GM21390 (cell line): ENCODE data around the gene VSTM2L.

Experiments
- ATAC-seq: cut with Tn5 transposase; IDR thresholded peaks from one replicate; pipeline ENCODE4 v1.9.1; 2021; ENCODE audit not compliant: unreplicated experiment

The VSTM2L gene

DNA sequence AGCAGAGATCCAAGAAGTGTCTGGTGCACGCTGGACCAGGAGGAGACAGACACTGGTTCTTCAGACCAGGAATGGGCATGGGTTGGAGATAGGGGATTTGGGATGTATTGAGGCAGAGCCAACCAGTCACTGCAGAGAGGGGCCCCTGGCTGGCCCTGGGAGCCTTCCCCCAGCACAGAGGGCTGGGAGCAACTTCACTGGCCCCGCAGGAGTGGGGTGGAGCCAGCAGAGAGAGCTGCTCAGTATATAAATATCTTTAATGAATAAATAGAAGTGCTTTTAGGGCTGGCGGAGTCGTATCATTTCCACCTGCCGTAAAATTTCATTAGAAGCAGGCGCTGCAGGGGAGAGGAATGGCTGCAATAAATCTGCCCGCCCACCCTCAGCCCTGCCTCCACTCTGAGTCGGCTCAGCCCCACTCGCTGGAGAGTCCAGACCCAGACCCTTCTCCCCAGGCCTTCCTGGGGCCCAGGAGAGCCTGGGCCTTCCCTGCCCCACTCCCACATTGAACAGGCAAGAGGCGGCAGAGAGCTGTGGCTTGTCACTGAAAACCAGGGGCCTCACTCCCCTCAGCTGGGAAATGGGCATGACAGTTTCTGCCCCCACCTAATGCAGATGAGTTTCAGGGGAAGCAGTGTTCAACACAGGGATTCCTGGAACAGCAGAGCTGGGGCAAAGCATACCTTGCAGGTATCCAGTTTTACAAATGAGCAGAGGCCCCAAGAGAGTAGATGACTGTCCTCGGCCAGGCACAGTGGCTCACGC is 23.9 kb upstream of the VSTM2L start:
- no peak for ATAC-seq

DNA sequence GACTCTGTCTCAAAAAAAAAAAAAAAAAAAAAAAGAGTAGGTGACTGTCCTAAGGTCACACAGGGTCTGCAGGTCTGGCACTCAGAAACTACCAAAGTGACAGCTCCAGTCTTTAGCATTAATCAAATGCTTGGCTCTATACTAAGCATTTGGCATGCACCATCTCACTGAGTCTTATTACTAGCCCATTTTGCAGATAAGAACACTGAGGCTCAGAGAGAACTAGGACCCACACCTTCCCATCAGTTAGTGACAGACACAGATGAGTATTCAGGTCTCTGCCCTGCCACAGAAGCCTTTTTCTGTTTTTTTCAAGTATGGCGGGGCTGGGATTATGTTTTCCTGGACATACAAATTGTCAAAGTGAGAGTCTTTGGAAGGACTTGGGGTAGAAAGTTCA is 23.1 kb upstream of the VSTM2L start:
- no peak for ATAC-seq

DNA sequence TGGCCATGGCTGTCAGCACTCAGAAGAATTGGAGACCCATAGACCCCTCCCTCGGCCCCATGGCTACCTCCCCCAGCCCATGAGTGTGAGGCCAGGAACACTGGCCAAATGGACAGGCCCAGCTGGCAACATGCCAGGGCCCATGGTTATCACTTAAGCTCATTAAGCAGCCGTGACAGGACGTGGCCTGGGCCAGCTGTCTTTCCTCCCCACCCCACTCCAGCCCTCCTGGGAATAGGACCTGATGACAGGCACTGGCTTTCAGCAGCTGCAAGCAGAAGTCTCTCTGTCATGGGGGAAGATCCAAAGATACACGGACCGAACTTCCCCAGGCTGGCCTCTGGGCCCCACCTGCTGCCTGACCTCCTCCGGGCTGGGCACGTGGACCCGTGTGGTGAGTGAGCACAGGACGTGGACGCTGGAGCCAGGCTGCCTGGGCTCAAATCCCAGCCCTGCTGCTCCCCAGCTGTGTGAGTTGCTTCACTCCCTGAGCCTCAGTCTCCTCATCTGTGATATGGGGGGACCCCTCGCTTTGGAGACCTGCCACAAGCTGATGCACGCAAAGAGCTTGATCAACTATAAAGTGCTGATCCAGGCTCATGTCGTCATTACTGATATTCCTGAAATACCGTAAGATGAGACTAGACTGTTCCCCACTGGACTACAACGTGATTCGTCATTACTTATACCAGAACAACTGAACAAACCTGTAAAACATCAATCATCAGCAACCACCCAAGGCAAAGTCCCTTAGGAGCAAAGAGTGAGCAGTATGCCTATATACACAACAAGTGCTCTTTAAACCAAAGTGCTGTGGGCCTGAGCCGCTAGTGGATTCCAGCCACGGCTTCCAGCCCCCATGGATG is 22.0 kb upstream of the VSTM2L start:
- no peak for ATAC-seq

DNA sequence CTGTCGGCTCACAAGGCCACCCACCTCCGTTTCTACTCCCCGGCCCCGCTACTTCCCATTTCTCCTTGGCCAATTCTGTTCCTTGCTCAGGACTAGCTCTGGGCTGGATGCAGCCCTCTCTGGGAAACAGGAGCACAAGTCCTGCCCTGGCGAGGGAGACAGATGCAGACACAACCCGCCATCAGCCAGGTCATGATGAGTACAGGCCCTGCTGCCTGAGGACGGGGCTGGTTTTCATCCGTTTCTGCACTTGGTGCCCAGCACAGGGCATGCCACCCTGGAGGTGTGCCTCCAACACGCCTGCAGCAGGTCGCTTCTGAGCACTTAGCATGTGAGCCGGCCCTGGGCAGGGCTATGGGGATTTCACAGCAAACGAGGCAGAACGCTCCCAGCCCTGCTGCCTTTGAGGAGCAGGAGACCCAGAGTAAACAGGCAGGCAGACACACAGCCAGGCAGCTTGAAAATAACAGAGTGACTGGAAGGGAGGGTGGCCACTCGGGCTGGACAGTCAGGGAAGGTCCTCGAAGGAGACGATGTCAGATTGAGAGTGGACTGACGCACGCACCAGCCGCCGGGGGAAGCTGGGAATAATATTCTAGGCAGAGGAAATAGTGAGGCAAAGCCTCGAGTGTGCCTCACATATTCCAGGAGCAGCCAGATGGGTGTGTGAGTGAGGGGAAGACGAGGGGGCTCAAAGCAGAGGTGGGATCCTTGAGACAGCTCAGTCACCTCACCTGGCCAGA is 21.2 kb upstream of the VSTM2L start:
- ATAC-seq, result no peak

DNA sequence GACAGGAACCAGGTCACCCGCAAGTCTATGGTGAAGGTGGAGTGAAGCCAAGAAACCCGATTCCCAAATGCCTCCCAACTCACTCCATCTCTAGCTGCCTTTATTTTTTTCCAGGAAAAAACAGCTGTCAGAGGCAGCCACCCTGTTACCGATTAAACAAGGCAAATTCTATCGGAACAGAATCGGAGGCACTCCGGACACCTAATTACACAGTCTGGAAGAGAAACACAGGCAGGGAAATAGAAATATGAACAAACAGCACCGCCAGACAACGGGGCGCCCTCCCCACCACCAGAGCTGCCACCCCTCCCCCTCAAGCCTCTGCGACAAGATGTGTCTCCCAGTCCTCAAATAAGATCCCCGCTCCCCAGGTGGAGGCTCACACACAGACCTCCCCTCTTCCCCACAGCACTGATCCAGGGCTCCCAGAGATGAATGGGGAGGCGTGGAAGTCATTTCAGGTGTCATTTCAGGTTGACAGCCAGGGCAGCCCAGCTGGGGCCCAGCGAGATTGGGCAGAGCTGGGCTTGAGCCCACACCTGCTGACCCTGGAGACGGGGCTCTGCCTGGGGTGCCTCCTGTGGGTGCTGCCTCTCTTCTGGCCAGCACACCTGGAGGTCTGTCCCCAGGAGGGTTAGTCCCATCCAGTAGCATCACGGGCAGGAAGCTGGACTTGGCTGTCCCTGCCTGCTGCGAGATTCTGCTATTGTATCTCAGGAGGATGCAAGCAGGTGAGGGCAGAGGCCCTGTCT is 19.8 kb upstream of the VSTM2L start:
- no peak for ATAC-seq

DNA sequence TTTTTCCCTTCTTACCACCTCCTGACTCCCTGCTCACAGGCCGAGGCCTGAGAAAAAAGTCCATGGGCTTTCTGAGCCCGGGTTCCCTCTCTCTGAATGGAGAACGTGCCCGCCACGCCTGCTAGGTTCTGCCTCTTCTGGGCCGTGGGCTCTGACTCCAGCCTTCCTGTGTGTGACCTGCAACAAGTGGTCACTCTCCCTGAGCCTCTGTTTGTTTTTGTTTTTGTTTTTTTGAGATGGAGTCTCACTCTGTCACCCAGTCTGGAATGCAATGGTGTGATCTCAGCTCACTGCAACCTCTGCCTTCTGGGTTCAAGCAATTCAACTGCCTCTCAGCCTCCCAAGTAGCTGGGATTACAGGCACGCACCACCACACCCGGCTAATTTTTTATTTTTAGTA is 17.9 kb upstream of the VSTM2L start:
- no peak for ATAC-seq

DNA sequence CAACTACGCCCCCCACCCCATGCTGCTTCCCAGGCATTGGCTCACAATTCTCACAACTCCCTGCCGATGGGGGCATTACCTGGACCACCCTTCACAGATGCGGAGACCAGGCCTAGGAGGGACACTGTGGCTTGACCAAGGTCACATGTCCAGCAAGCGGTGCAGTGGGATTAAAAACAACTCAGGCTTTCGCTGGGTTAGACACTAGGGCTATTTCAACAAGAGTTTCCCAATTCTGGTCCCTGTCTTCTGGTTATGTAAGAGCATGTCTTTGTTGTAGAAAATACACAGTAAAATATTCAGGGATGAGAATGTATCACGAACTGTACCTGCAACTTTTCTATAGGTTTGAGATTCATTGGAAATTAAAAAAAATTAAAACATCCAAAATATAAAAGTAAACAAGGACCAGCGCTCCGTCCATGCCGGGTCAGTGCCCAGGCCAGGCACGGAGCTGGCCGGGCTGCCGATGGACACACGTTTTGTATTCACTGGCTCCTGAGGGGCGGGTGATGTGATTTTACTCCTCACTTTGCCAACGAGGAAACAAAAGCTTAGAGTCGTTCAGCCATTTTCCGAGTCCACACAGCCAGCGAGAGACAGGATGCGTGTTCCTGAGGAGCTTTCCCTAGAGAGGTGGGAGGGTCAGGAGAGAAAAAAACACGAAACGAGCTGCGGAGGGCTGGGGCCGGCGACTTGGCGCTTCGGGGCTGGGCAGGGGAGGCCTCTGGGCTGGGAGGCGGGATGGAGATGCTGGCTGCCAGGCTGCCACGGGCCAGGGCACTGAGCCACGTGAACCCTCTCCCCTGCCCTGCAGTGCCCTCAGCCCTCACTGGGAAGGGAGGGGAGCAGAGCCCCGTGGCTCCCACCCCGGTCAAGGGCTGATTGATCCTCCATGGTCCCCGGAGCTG is 17.1 kb upstream of the VSTM2L start:
- no peak for ATAC-seq

DNA sequence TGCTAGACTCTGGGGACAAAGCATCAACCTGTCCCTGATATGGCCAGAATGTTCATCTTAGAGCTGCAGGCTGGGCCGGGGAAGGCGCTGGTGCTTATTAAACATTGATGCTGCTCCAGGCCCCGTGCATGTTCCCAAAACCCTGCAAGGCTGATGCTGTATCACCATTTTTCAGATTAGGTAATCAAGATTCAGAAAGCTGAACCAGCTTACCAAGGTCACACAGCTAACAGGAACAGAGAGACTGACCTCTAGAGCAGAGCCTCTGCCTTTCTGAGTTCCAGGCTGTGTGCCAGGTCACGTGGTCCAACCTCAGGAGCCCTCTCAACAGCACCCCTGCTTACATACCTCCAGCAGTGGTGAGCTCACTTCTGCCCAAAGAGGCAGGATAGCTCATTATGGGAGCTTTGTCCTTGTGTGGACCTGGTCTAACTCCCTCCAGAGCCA is 16.1 kb upstream of the VSTM2L start:
- no peak for ATAC-seq

DNA sequence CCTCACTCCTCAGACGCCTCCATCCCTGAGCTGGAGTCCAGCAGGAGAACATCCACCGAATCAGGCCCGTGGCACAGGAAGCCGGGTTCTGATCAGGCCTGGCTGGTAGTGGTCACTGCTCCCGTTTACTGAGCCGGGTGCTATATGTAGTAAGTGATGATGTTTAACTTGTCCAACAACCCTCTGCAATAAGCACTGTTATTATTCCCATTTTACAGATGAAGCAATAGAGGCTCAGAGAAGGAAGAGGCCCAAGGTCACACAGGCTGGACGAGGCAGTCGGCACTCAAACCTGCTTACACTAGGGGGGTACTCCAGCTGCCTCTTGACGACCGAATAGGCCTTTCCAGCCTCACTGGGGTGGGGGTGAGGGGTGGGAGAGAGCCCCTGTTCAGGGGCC is 14.3 kb upstream of the VSTM2L start:
- ATAC-seq, result no peak

DNA sequence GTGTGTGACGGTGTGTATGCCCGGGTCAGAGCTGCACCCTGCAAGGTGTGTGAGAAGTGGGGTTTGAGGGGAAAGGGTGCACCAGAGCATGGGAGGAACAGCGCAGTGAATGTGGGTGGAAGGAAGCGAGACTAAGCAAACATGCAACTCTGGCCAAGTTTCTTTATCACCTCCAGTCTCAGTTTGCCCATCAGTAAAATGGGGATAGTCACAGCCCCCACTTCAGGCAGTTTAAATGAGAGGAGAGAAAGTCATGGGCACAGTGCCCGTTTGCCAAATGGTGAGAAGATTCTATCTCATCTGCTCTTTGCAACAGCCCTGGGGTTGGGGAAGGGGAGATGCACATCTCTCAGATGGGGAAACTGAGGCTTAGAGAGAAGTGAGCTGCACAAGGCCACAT is 12.8 kb upstream of the VSTM2L start:
- ATAC-seq, result no peak

DNA sequence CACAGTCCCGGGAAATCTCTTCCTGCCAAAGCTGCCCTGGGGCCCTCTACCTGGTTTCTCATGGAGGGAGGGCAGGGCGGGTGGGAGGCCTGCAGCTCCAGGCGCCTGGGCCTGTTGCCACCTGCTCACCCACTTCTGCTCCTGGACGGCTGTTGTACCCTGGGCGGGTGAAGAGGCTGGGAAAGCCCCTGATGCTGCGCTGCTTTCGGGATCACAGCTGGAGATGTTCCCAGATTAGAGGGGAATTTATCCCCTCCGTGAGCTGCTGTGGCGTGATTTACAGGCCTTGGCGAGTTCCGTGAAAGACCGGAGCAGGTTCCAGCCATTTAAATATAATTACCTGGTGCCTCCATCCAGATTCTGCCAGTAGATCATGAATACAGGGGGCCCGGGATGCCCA is 12.3 kb upstream of the VSTM2L start:
- ATAC-seq, result no peak

DNA sequence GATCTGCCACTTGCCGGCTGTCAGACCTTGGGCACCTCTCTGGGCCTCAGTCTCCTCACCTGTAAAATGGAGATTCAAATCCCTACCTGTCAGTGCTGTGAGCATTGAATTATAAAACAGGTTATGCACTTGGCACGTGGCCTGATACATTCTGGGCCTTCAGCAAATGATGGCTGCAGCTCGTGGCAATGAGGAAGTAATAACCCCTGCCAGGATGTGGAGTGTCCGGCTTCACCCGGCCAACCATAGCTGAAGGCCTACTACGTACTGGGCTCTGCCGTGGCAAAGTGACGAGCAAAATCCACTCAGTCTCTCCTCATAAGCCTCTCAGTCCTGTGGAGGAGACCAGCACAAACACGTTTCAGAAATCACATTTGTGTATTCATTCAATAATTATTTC is 10.9 kb upstream of the VSTM2L start:
- ATAC-seq, result no peak

DNA sequence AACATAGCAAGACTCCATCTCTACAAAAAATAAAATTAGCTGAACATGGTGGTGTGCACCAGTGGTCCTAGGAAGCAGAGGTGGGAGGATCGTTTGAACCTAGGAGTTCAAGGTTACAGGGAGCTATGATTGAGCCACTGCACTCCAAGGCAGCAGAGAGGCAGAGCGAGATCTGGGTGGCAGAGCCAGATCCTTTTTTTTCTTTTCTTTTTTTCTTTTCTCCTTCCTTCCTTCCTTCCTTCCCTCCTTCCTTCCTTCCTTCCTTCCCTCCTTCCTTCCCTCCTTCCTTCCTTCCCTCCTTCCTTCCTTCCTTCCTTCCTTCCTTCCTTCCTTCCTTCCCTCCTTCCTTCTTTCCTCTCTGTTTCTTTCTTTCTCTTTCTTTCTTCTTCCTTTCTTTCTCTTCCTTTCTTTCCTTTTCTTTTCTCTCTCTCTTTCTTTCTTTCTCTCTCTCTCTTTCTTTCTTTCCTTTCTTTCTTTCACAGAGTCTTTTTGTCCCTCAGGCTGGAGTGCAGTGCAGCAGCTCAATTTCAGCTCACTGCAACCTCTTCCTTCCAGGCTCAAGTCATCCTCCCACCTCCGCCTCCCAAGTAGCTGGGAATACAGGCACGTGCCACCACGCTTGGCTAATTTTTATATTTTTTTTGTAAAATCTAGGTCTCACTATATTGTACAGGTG is 9.2 kb upstream of the VSTM2L start:
- ATAC-seq, result no peak

DNA sequence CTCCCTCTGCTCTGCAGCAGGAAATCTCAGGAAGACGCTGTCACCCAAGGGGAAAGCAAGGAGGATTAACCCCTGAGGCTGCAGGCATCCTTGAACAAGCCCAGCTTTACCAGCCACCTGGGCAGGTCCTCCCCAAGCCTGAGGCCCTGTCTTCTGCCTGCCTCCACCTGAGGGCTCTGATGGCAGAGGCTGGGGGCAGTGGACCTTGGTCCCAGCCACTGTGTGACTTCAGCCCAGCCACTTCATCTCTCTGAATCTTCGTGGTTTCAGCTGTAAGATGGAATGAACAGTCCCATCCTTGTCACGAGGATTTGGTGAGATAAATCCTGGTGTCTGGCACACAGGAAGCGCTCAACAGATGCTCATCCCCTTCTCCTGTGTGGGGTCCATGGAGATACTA is 8.5 kb upstream of the VSTM2L start:
- ATAC-seq, result no peak

DNA sequence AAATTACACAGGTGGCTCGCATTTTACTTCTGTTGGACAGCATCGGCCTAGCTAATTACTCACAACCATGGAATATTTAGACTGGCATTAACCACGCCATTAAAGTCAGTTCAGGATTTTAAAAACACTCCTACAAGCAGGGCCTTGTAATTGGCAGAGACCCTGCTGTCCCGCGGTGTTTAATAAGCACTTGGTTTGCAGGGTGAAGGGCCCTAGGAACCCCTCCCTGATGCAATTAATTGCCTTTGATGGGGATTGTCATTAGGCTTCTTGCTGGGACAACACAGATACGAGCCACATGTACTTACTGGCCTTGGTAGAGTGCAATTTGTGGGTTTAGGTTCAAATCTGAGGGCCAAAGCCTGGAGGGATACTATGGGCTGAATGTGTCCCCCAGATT is 7.8 kb upstream of the VSTM2L start:
- ATAC-seq, result no peak

DNA sequence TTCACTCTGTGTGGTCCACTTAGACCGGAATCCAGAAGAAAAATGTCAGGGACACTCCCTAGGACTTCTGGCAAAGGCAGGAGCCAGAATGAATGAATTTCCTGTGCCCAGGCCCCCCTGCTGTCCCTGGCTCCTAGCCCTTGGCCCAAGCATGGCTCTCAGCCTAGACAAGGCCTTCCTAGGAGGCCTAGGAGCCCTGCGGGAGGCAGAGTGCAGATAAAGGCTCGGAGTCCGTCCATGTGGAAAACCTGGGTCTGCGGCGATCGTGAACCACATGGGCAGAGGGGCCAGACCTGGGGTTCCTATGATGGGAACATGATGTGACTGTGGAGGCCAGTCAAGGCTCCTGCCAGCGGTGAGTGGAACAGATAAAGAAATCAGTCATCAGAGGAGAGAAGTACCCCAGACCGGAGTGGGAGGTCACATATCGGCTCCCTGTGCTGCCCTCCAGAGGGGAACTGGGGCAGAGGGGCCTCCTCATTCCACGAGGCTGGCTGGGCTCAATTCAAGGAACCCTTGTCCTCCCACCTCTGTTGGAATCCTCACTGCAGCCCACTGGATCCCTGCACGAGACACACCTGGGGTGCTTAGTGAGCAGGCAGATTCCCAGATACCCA is 5.9 kb upstream of the VSTM2L start:
- no peak for ATAC-seq

DNA sequence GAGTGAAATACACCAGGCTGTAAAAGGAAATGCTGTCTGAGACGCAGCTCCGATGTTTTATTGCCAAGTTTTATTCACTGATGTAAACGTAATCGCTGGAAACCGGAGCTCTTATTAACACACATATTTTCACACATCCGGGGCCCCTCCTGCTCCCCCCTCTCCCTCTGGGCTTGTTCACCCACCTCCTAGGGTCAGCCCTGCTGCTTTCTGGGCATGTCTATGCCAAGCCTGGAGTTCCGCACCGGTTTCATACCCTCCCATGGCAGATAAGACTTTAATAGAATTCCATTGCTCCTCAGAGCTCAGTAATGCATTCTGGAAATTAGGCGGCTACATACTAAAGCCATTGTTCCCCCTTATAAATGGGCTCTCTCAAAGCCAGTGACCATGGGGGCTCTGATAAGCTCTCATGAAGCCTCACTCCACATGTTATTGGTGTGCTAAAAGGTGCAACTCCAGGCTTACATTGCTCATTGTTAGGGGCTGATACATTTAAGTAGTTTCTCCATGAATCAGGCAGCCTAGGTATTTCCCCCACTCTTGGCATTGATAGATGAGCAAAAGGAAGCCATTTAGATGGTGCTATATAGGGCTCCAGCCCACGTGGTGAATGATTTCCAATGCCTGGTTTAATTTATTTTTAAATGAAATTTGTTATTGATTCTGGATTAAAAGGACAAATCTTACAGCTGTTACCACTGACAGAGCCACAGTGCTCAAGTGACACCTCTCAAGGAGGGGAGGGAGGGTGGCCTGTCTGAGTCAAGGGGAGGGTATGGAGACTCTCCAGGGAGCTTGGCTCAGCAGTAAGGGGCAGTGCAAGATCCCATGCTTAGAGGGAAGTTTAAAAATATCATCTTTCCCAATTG is 4.5 kb upstream of the VSTM2L start:
- ATAC-seq, result no peak
